Measurements from ENCODE around the gene REPIN1. TPM values are rescaled to one million over a fixed set of nuclear protein-coding genes. Genes with fewer than 3 reads are reported as not detected.

The REPIN1 gene
- total and polyA plus RNA-seq, 9 of the 15 experiments (the other 6 are each of a cell fraction or from before 2014, with no cell fraction given) = 8.1 to 283 (median 94.3) TPM

DNA sequence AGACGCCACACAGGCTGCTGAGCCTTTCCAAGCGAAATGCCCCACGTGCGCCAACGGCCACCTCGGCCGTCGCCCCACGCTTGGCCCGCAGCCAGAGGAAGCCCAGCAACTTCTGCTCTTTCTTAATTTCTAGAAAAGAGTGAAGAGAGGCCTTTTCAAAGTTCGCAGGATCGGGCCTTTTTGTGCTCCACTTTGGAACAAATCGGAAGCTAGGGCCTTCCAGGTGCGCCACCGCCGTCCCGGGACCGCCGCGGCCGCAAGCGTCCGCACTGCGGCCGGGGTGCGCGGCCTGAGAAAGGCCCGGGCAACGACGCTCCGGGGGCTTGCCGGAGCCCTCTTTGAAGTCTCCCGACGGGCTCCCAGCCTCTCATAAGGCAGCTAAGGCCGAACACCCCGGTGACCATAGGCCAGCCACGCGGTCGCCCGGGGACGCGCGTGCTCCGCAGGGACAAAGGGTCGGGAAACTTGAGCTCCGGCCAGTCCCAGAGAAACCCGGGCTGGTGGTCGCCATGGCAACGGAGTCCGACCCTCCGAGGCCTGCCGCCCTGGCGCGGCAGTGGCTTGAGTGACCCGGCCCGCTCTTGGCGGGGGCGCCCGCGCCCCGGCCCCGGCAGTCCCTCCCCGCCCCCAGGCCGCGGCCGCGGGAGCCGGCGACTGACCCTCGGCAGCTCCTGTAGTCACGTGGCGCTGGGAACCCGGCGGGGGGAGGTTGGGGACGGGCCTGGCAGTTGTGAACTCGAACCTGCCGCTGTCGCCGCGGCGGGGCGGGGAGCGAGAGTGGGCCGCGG is at the start of gene REPIN1 (continued):
- TF ChIP-seq GATA2 (CRISPR knock-in tag; IDR thresholded peaks at IDR 0.05) (no peak), ZBTB33 (CRISPR knock-in tag; IDR thresholded peaks at IDR 0.05) (peak; percentile 78), FUS (optimal IDR thresholded peaks at IDR 0.05; ENCODE audit: low read depth, low read length) (peak; percentile 71), SRSF3 (IDR thresholded peaks at IDR 0.05; ENCODE audit: insufficient read depth, low read length) (peak; percentile 75; the same call in 1 of the 2 replicates), KLF1 (tag; IDR thresholded peaks at IDR 0.05) (peak; percentile 49; the same call in 1 of the 2 replicates), GATAD2A (IDR thresholded peaks at IDR 0.05) (peak; percentile 76; the same call in 1 of the 2 replicates), ZNF121 (CRISPR knock-in tag; conservative IDR thresholded peaks at IDR 0.05) (peak; percentile 37), NFIC (IDR thresholded peaks at IDR 0.05) (peak; percentile 97), RBM15 (IDR thresholded peaks at IDR 0.05; ENCODE audit: insufficient read depth, low read length) (no peak), POU5F1 (IDR thresholded peaks at IDR 0.05; ENCODE audit: borderline replicate concordance, low read depth, low read length, partially characterized antibody) (peak; percentile 73), MYC (IDR thresholded peaks at IDR 0.05; ENCODE audit: low read depth, low read length) (peak; percentile 94), MYC (CRISPR knock-in tag; IDR thresholded peaks at IDR 0.05; ENCODE audit: borderline replicate concordance, low read depth) (peak; percentile 93; the same call in 1 of the 2 replicates), PHF21A (IDR thresholded peaks at IDR 0.05; ENCODE audit: borderline replicate concordance, low read depth) (no peak), ERF (CRISPR knock-in tag; IDR thresholded peaks at IDR 0.05) (peak; percentile 90; the same call in 1 of the 2 replicates), HDAC8 (tag; IDR thresholded peaks at IDR 0.05) (peak; percentile 88)
- TF ChIP-seq, protein P1, sequence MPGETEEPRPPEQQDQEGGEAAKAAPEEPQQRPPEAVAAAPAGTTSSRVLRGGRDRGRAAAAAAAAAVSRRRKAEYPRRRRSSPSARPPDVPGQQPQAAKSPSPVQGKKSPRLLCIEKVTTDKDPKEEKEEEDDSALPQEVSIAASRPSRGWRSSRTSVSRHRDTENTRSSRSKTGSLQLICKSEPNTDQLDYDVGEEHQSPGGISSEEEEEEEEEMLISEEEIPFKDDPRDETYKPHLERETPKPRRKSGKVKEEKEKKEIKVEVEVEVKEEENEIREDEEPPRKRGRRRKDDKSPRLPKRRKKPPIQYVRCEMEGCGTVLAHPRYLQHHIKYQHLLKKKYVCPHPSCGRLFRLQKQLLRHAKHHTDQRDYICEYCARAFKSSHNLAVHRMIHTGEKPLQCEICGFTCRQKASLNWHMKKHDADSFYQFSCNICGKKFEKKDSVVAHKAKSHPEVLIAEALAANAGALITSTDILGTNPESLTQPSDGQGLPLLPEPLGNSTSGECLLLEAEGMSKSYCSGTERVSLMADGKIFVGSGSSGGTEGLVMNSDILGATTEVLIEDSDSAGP (CRISPR knock-in tag; IDR thresholded peaks at IDR 0.05) = 0 out of 2 replicates have a peak, but pooled peaks have one; percentile 11
- TF ChIP-seq, protein P2, sequence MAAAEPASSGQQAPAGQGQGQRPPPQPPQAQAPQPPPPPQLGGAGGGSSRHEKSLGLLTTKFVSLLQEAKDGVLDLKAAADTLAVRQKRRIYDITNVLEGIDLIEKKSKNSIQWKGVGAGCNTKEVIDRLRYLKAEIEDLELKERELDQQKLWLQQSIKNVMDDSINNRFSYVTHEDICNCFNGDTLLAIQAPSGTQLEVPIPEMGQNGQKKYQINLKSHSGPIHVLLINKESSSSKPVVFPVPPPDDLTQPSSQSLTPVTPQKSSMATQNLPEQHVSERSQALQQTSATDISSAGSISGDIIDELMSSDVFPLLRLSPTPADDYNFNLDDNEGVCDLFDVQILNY (CRISPR knock-in tag; IDR thresholded peaks at IDR 0.05) = no peak; the same call in 1 of the 2 replicates
- TF ChIP-seq, protein P3, sequence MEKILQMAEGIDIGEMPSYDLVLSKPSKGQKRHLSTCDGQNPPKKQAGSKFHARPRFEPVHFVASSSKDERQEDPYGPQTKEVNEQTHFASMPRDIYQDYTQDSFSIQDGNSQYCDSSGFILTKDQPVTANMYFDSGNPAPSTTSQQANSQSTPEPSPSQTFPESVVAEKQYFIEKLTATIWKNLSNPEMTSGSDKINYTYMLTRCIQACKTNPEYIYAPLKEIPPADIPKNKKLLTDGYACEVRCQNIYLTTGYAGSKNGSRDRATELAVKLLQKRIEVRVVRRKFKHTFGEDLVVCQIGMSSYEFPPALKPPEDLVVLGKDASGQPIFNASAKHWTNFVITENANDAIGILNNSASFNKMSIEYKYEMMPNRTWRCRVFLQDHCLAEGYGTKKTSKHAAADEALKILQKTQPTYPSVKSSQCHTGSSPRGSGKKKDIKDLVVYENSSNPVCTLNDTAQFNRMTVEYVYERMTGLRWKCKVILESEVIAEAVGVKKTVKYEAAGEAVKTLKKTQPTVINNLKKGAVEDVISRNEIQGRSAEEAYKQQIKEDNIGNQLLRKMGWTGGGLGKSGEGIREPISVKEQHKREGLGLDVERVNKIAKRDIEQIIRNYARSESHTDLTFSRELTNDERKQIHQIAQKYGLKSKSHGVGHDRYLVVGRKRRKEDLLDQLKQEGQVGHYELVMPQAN (IDR thresholded peaks at IDR 0.05; ENCODE audit: borderline replicate concordance) = no peak

Data from K562 (cell line).